Right renal cortex interstitium (tissue), 3 donors: Measurements from ENCODE around the gene ABTB2. TPM values are rescaled to one million over a fixed set of nuclear protein-coding genes. Genes with fewer than 3 reads are reported as not detected.
A peak's percentile ranks its signal among the peaks of the same experiment; 100 is the strongest.
"Not testable (repeated sequence)": the region's sequence is repeated elsewhere in the genome, so short reads cannot be mapped to it uniquely, and the experiment has no call there.

Experiments
- DNase-seq, 3 donors: peaks; one replicate each; pipeline ENCODE4 v3.0.0-alpha.2; 2013; ENCODE audit warnings: low read depth in 3 of 3, low spot score in 2 of 3
- polyA plus RNA-seq, 3 donors: library from polyadenylated mRNA; unstranded; fragments of 120-200 nt; gene quantifications; one replicate each; pipeline ENCODE4 v1.2.1, GENCODE V29; 2013; ENCODE audit not compliant: insufficient read length in 3 of 3

The ABTB2 gene
- polyA plus RNA-seq, 3 donors, result 6.4 to 7.1 (median 6.4) TPM

- DNase-seq, result no peak
Observed at GRCh38 chr11:34267013-34267412, 90.8 kb downstream of the ABTB2 start.

GRCh38 chr11:34266090-34266912, 91.5 kb downstream of the ABTB2 start:
- peak in 2 of 3 donors; percentile 47 to 65 for DNase-seq

- DNase-seq, result no peak
Observed at GRCh38 chr11:34264303-34265110, 93.3 kb downstream of the ABTB2 start.

DNA sequence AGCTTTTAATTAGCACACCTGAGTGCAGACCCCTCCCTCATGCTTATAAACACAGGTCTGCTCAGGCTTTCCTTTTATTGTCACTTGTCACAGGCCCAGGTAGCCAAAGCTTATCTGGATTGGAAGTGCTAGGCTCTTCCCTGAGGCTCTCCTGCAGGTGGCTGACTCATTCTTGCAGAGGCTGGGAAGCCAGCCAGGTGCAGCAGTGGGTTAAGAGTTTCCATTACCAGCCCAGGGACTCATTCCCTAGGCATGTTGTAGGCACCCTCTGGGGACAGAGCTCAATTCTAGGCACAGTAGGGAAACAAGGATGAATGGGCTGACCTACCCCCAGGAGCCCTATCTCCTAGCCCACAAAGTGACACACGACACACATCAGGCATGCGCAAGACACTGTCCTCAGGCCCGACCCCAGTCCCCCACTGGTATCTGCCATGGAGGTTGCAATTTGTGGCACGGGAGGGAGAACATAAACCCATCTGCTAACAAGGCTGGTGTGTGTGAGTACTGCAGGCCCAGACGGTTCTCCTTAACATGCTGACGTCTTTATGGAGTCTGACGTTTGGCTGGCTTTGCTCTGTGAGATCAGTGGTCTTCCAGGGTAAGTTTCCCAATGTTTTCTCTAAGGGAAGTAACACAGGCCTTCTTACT, 94.2 kb downstream of the ABTB2 start:
- DNase-seq, result no peak

GRCh38 chr11:34262531-34263081, 95.2 kb downstream of the ABTB2 start:
- no peak for DNase-seq

- no peak for DNase-seq
Observed at GRCh38 chr11:34261820-34262219, 96.0 kb downstream of the ABTB2 start.

DNA sequence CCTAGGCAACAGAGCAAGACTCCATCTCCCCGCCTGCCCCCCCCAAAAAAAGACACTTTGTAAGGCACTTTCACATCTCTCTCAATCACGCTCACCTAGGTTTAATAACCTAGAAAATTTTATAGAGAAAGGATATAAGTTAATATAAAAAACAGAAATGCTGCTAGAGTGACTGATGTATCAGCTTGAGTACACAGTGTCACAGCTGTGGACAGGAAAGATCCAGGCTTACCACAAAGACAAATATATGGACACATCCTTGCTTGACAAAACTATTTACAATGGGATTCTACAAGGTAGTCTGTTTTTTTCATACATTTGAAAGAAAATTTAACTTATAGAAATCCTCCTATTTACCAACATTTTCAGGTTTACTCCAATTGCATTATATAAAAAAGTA, 96.7 kb downstream of the ABTB2 start:
- DNase-seq, result no peak

DNA sequence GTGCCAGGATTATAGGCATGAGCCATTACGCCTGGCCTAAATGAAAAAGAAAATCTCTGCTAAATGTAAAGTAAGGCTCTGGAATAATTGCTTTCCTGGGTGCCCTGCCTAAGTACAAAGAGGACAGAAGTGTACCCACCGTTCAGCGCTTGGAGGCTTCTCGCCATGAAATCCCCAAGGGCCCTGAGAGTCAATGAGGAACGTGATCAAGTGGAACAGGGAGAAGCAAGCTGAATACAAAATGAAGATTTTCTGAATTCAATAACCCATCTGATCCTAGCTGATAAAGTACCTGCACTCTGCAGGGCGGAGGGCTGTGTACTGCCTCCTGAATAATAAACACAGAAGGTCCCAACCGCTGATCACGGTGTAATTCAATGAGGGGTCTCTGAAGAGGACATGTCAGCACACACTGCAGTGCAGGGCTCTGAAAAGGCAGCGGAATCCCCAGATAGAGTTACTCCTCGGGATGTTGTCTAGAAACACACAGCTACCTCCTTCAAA, 97.7 kb downstream of the ABTB2 start:
- no peak for DNase-seq

DNA sequence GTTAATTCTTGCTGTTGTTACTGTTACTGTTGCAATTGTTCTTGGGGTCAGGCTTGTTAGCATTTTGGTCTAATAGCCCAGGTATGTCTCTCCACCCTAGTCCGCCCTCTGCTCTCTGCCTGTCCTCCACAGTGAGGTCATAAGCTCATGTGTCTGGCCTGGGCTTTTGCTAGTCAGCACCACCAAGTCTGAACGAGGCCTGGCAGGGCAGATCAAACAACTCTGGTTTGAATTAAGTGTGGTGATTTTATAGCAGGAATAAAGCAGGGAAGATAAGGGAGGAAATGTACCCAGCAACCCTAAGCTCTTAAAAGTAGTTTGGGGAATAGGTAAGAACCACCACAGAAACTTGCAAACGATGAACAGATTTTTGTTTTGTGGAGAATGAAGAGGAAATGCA, 98.7 kb downstream of the ABTB2 start:
- no peak for DNase-seq

GRCh38 chr11:34256626-34257025, 101.2 kb downstream of the ABTB2 start:
- DNase-seq, result no peak

GRCh38 chr11:34256150-34256549, 101.7 kb downstream of the ABTB2 start:
- DNase-seq, result no peak

- DNase-seq, result no peak
Observed at GRCh38 chr11:34255101-34255500, 102.7 kb downstream of the ABTB2 start.

DNA sequence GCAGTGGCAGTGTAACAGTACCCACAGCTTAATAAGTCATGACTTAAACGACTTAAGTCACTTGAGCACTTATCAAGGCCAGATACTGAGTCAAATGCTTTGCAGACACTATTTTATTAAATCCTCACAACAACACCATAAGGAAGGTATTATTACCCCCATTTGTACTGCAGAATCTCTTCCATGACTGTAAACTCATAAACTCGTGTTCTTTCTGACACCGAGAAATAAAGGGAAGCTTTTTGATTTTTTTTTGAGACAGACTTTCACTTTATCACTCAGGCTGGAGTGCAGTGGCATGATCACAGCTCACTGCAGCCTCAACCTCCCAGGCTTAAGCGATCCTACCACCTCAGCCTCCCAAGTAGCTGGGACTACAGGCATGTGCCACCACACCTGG, 103.8 kb downstream of the ABTB2 start:
- DNase-seq, result no peak

GRCh38 chr11:34252651-34253050, 105.2 kb downstream of the ABTB2 start:
- no peak for DNase-seq

DNA sequence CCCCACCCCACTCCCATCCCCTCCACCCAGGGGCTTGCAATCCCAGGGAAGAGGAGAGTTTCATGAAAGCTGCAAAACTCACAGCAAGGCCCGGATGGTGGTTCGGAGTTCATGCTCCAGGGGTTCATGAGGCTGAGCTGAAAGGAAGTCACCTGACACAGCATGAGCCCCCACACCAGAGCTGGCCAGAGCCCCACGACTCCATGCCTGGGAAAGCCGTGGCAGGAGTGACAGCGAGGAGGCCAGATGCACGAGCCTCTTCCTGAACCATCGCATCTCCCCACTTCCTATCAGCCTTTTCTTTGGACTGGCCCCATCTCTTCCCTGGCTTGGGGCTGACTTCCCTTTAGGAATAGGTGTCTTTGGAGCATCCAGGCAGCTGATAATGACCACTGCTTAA, 105.8 kb downstream of the ABTB2 start:
- no peak for DNase-seq

GRCh38 chr11:34251589-34251980, 106.2 kb downstream of the ABTB2 start:
- DNase-seq, result no peak

DNA sequence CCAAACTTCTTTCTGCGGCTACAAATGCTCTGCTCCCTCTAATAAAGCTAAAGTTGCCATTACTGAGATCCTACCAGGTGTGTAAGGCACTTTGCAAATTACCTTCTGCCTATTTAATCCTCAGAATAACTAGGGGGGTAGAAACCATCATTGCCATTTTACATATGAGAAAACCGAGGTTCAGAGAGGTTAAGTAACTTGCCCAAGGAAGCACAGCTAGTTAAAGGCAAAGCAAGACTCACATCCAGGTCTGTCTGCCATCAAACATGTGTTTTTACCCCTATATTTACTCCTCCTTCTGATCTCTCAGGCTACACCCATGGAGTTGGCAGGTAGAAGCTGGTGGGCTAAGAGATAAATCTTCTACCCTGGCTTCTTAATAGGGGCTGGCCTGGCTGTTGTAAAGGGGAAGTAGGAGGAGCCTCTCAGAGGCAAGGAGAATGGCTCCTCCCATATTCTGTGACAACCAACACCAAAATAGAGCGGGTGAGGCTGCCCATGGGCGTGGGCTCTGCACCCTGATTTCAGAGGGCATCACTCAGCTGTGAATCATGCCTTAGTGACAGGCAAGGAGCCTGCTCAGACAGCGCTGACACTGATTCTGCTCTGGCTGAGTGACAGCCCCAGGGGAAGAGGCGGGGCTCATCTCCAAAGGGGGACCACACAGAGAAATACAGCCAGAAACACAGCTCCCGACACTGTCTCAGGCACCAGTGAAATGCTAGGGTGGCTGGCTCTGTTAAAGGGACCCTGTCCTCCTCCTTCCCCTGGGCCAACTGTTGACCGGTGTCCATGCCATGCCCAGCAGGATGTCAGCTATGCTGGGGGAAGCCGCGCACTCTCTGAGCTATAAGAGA, 106.8 kb downstream of the ABTB2 start:
- DNase-seq, result no peak

GRCh38 chr11:34250211-34250610, 107.6 kb downstream of the ABTB2 start:
- DNase-seq, result no peak

DNA sequence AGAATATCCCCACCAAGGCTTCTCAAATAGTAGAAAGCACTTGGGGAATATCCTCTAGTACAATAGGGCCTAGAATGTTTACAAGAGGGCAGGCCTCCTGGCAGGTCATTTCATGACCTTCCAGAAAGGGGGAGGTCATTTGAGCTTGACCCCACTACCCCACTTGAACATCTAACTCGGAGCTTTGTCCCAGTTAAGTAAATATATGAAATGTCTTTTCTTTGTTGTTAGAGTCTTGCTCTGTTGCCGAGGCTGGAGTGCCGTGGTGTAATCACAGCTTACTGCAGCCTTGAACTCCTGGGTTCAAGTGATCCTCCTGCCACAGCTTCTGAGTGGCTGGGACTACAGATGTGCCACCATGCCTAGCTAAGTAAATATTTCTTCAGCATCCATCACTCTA, 108.4 kb downstream of the ABTB2 start:
- DNase-seq, result no peak

DNA sequence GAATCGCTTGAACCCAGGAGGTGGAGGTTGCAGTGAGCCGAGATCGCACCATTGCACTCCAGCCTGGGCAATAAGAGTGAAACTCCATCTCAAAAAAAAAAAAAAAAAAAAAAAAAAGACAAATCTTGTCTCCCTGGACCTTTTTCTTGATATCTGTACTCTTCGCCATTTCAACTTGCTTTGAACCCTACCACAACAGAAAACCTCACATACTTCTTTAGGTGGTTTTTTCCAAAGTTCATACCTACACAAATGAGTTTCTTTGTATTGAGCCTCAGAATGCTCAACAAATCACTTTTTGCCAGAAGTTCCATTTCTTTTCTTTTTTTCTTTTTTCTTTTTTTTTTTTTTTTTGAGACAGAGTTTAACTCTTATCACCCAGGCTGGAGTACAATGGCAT, 111.3 kb downstream of the ABTB2 start:
- DNase-seq, result not testable (repeated sequence)
